ENCODE results near the gene AK1. TPM values are rescaled to one million over a fixed set of nuclear protein-coding genes. Genes with fewer than 3 reads are reported as not detected.

AK1 gene
- total RNA-seq, 1 experiment from 2014 or later = 61.1 TPM

DNA sequence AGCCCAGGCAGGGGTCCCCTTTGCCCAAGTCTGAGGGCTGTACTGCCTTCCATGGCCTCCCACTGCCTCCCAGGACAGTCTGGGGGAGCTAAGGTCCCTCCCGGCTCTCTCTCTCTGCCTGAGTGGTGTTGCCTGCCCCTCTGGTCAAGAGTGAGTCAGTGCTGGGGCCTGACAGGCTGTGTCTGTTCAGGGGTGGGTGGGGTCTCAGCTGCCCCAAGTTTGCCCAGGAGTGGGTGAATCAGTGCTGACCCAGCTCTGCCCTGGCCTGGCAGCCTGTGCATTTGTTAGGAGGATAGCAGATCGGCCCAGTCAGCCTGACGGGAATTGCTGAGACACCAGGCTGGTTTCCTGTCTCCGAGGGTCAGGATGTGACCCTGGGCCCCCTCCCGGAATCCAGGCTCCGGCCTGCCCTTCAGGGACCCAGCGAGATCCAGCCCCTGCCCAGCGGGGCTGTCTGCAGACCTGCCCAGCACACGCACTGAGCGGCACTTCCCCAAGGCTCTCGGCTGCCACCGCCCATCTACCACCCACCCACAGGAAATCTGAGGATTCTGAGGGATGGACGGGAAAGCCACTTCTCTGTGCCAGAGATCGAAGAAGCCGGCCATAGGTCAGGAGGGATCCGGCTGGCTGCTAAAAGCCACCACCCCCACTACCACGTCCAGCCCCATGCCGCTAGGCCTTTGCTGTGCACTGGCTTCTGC, 38.9 kb downstream of the AK1 start:
- no peak overlapping the region for H3K9ac ChIP-seq (ENCODE audit: low read length)
- no peaks in the 10 kb centered on the region for H3K9me2 ChIP-seq (ENCODE audit: insufficient read depth)
- H3K4me1 ChIP-seq (ENCODE audit: control insufficient read depth in 1 of 2, insufficient read depth in 2 of 2, low read length in 2 of 2) = no peaks in the 10 kb centered on the region; a peak in 1 of 4 replicates
- H3K36me3 ChIP-seq (ENCODE audit: control insufficient read depth in 1 of 2, insufficient read depth in 2 of 2, low read length in 2 of 2) = no peaks in the 10 kb centered on the region
- no peaks in the 10 kb centered on the region for H3K79me2 ChIP-seq (ENCODE audit: insufficient read depth, low read length)
- no peak for DNase-seq (ENCODE audit: low read depth, low spot score)
- CTCF ChIA-PET = no interaction called here
- TF ChIP-seq ELF1 (IDR thresholded peaks at IDR 0.05; ENCODE audit: borderline replicate concordance, low read depth) (no peak), FOSL1 (IDR thresholded peaks at IDR 0.05; ENCODE audit: low read depth) (no peak), EZH2 (IDR thresholded peaks at IDR 0.05) (no peak), POLR2AphosphoS5 (IDR thresholded peaks at IDR 0.05; ENCODE audit: low read depth, low read length) (no peak)
- TF ChIP-seq, protein P1, sequence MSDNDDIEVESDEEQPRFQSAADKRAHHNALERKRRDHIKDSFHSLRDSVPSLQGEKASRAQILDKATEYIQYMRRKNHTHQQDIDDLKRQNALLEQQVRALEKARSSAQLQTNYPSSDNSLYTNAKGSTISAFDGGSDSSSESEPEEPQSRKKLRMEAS (IDR thresholded peaks at IDR 0.05) = no peak
- TF ChIP-seq, protein P2, sequence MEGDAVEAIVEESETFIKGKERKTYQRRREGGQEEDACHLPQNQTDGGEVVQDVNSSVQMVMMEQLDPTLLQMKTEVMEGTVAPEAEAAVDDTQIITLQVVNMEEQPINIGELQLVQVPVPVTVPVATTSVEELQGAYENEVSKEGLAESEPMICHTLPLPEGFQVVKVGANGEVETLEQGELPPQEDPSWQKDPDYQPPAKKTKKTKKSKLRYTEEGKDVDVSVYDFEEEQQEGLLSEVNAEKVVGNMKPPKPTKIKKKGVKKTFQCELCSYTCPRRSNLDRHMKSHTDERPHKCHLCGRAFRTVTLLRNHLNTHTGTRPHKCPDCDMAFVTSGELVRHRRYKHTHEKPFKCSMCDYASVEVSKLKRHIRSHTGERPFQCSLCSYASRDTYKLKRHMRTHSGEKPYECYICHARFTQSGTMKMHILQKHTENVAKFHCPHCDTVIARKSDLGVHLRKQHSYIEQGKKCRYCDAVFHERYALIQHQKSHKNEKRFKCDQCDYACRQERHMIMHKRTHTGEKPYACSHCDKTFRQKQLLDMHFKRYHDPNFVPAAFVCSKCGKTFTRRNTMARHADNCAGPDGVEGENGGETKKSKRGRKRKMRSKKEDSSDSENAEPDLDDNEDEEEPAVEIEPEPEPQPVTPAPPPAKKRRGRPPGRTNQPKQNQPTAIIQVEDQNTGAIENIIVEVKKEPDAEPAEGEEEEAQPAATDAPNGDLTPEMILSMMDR (IDR thresholded peaks at IDR 0.05 in 2 of 3, conservative IDR thresholded peaks at IDR 0.05 in 1 of 3; ENCODE audit: borderline replicate concordance in 1 of 3, insufficient read depth in 1 of 3, low read depth in 2 of 3, low read length in 2 of 3) = no peak
- TF ChIP-seq, protein P3, sequence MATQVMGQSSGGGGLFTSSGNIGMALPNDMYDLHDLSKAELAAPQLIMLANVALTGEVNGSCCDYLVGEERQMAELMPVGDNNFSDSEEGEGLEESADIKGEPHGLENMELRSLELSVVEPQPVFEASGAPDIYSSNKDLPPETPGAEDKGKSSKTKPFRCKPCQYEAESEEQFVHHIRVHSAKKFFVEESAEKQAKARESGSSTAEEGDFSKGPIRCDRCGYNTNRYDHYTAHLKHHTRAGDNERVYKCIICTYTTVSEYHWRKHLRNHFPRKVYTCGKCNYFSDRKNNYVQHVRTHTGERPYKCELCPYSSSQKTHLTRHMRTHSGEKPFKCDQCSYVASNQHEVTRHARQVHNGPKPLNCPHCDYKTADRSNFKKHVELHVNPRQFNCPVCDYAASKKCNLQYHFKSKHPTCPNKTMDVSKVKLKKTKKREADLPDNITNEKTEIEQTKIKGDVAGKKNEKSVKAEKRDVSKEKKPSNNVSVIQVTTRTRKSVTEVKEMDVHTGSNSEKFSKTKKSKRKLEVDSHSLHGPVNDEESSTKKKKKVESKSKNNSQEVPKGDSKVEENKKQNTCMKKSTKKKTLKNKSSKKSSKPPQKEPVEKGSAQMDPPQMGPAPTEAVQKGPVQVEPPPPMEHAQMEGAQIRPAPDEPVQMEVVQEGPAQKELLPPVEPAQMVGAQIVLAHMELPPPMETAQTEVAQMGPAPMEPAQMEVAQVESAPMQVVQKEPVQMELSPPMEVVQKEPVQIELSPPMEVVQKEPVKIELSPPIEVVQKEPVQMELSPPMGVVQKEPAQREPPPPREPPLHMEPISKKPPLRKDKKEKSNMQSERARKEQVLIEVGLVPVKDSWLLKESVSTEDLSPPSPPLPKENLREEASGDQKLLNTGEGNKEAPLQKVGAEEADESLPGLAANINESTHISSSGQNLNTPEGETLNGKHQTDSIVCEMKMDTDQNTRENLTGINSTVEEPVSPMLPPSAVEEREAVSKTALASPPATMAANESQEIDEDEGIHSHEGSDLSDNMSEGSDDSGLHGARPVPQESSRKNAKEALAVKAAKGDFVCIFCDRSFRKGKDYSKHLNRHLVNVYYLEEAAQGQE (IDR thresholded peaks at IDR 0.05; ENCODE audit: low read depth) = no peak
- intact Hi-C loops (cut with micrococcal nuclease) = no loop called here
- RAD21 ChIA-PET (ENCODE audit: low non-redundant PET in 1 of 2, low total read pairs in 2 of 2, uncharacterized antibody in 2 of 2, unreplicated experiment in 2 of 2) = interaction anchor here in 1 of 2 experiments (0.5 kb wide), 1 partner anchor 11 kb away, joined by 4 read pairs; no protein-coding TSS in a partner anchor
- H3K27ac ChIP-seq (ENCODE audit: low read depth, low read length) = no peak overlapping the region
- H3K9me3 ChIP-seq (ENCODE audit: control insufficient read depth in 1 of 2, insufficient read depth in 1 of 2, low read depth in 1 of 2, low read length in 2 of 2) = no peaks in the 10 kb centered on the region
- no peak overlapping the region for H3K4me3 ChIP-seq (replicated peaks in 1 of 2; ENCODE audit: low read depth in 1 of 2, low read length in 2 of 2)
- H3K27me3 ChIP-seq (ENCODE audit: insufficient read depth, low read length) = no peaks in the 10 kb centered on the region
- H3K4me2 ChIP-seq (ENCODE audit: low read length) = no peak overlapping the region
- no peaks in the 10 kb centered on the region for H4K20me1 ChIP-seq (ENCODE audit: insufficient read depth)
- no TSS peak for BruUV-seq (replicated peaks)
- POLR2A ChIA-PET = interaction anchor here (0.9 kb wide), 1 partner anchor 11 kb away, joined by 3 read pairs; no protein-coding TSS in a partner anchor
- no peak overlapping the region for H2AFZ ChIP-seq (ENCODE audit: low read depth, low read length, poor library complexity, severe bottlenecking)
- ATAC-seq = no peak
